ENCODE data around the gene QARS1. TPM values are rescaled to one million over a fixed set of nuclear protein-coding genes. Genes with fewer than 3 reads are reported as not detected.

QARS1 gene
- total and polyA plus RNA-seq, 2 of the 13 experiments (the other 11 are each of a cell fraction or from before 2014, with no cell fraction given) = 307 to 327 TPM

GRCh38 chr3:49134471-49135265 lies 30.1 kb upstream of the QARS1 start (continued):
- no peak for TF ChIP-seq HNF1A (IDR thresholded peaks at IDR 0.05; ENCODE audit: low read depth)
- TF ChIP-seq HNF1A (CRISPR knock-in tag; IDR thresholded peaks at IDR 0.05; ENCODE audit: borderline replicate concordance) = no peak
- TF ChIP-seq CCAR2 (optimal IDR thresholded peaks at IDR 0.05; ENCODE audit: low read depth, low read length) = no peak
- TF ChIP-seq ZNF891 (CRISPR knock-in tag; IDR thresholded peaks at IDR 0.05) = no peak
- TF ChIP-seq PREB (CRISPR knock-in tag; IDR thresholded peaks at IDR 0.05) = no peak
- no peak for TF ChIP-seq KLF16 (CRISPR knock-in tag; IDR thresholded peaks at IDR 0.05)
- no peak for TF ChIP-seq ZNF558 (CRISPR knock-in tag; IDR thresholded peaks at IDR 0.05; ENCODE audit: borderline replicate concordance)
- no peak for TF ChIP-seq ZNF275 (CRISPR knock-in tag; IDR thresholded peaks at IDR 0.05; ENCODE audit: borderline replicate concordance)
- TF ChIP-seq TEF (CRISPR knock-in tag; IDR thresholded peaks at IDR 0.05) = no peak
- no peak for TF ChIP-seq ZNF414 (CRISPR knock-in tag; IDR thresholded peaks at IDR 0.05)
- TF ChIP-seq ZNF430 (CRISPR knock-in tag; IDR thresholded peaks at IDR 0.05) = no peak
- peak; percentile 44; the same call in 1 of the 2 replicates for TF ChIP-seq ZMYM4 (CRISPR knock-in tag; IDR thresholded peaks at IDR 0.05)
- no peak for TF ChIP-seq IRF2 (CRISPR knock-in tag; IDR thresholded peaks at IDR 0.05)
- peak; percentile 44 for TF ChIP-seq PAXIP1 (CRISPR knock-in tag; conservative IDR thresholded peaks at IDR 0.05)
- no peak for TF ChIP-seq ZNF615 (CRISPR knock-in tag; IDR thresholded peaks at IDR 0.05; ENCODE audit: borderline replicate concordance)
- no peak for TF ChIP-seq ZNF740 (CRISPR knock-in tag; IDR thresholded peaks at IDR 0.05)
